Keratinocyte (primary cell): ENCODE data around the gene FANCC. TPM values are rescaled to one million over a fixed set of nuclear protein-coding genes. Genes with fewer than 3 reads are reported as not detected.
"Not testable (repeated sequence)": the region's sequence is repeated elsewhere in the genome, so short reads cannot be mapped to it uniquely, and the experiment has no call there.

Source experiments
- DNase-seq: peaks from one replicate; pipeline ENCODE4 v3.0.0-alpha.2; 2011; ENCODE audit warnings: low read depth, missing footprints, low spot score
- FAIRE-seq: peaks from 2 replicates; lab custom pipeline; 2011; peaks lifted over from hg19 to GRCh38; lab: Jason Lieb, UNC
- H2AFZ ChIP-seq: 2 replicates; pipeline ENCODE4 v1.6.0; 2012; ENCODE audit warnings: low read length, control low read depth, inconsistent platforms; ENCODE audit not compliant: control insufficient read depth
- H3K27ac ChIP-seq: 2 replicates; pipeline ENCODE4 v1.5.1; 2011; ENCODE audit warnings: low read length; ENCODE audit not compliant: control insufficient read depth, insufficient read depth
- H3K27me3 ChIP-seq: 3 replicates; pipeline ENCODE4 v1.6.0; 2011; ENCODE audit warnings: low read length; ENCODE audit not compliant: control insufficient read depth, insufficient read depth; ENCODE audit errors: extremely low read depth
- H3K36me3 ChIP-seq, 2 experiments: 2 replicates in 1 of 2; 3 replicates in 1 of 2; pipeline ENCODE4 v1.5.1; 2011; ENCODE audit warnings: low read length in 2 of 2, mild to moderate bottlenecking in 1 of 2; ENCODE audit not compliant: control insufficient read depth in 2 of 2, insufficient read depth in 2 of 2; ENCODE audit errors: extremely low read depth in 1 of 2
- H3K4me1 ChIP-seq: 3 replicates; pipeline ENCODE4 v1.5.1; 2011; ENCODE audit warnings: low read length; ENCODE audit not compliant: control insufficient read depth, insufficient read depth; ENCODE audit errors: extremely low read depth
- H3K4me2 ChIP-seq: 3 replicates; pipeline ENCODE4 v1.6.0; 2011; ENCODE audit warnings: low read depth, low read length; ENCODE audit not compliant: control insufficient read depth, insufficient read depth; ENCODE audit errors: extremely low read depth
- H3K4me3 ChIP-seq, 3 experiments: fragments of 200-600 bp in 1 of 3; sonication (generic) in 1 of 3; 2 replicates in 2 of 3; 3 replicates in 1 of 3; pipeline ENCODE4 v1.5.1; 2011 to 2016; ENCODE audit warnings: low read length in 3 of 3, mild to moderate bottlenecking in 3 of 3, control low read depth in 2 of 3, inconsistent platforms in 1 of 3, low read depth in 1 of 3, mixed read lengths in 1 of 3, mixed run types in 1 of 3, moderate library complexity in 1 of 3; ENCODE audit not compliant: control insufficient read depth in 2 of 3, insufficient read depth in 2 of 3; ENCODE audit errors: extremely low read depth in 1 of 3
- H3K79me2 ChIP-seq: 2 replicates; pipeline ENCODE4 v1.6.0; 2012; ENCODE audit warnings: low read length; ENCODE audit not compliant: control insufficient read depth, insufficient read depth
- H3K9ac ChIP-seq: 3 replicates; pipeline ENCODE4 v1.6.0; 2011; ENCODE audit warnings: low read length; ENCODE audit not compliant: control insufficient read depth, insufficient read depth; ENCODE audit errors: extremely low read depth
- H3K9me1 ChIP-seq: 3 replicates; pipeline ENCODE4 v1.6.0; 2011; ENCODE audit warnings: low read length; ENCODE audit not compliant: control insufficient read depth, insufficient read depth; ENCODE audit errors: extremely low read depth
- H3K9me3 ChIP-seq: 2 replicates; pipeline ENCODE4 v1.5.1; 2012; ENCODE audit warnings: low read depth, low read length; ENCODE audit not compliant: control insufficient read depth
- H4K20me1 ChIP-seq: 3 replicates; pipeline ENCODE4 v1.6.0; 2011; ENCODE audit warnings: low read length; ENCODE audit not compliant: control insufficient read depth, insufficient read depth; ENCODE audit errors: extremely low read depth
- EZH2 ChIP-seq: IDR thresholded peaks from one replicate; pipeline ENCODE4 v1.6.1; 2012; ENCODE audit warnings: inconsistent platforms, mild to moderate bottlenecking, low read length, moderate library complexity
- dilution Hi-C: fragments of 300-500 bp; cut with MboI; formaldehyde crosslinking; loops from one replicate; pipeline ENCODE4 v1.7.0; 2020; ENCODE audit warnings: low sequenced_read_pairs; ENCODE audit not compliant: extremely low pct_ligation_motif_present
- polyA plus RNA-seq, 5 experiments: library from polyadenylated mRNA; depleted of rRNA in 3 of 5; stranded (reverse) in 3 of 5; stranded (forward) in 1 of 5; unstranded in 1 of 5; fragments of >200 nt; gene quantifications; 1 replicate in 1 of 5; 2 replicates in 3 of 5; 3 replicates in 1 of 5; pipeline versions ENCODE4 v1.2.1 to v1.2.3, GENCODE V29; 2011 to 2012; ENCODE audit warnings: missing spikeins in 2 of 5, low read depth in 1 of 5, low replicate concordance in 1 of 5
- TF ChIP-seq, protein P1 (sequence below), 3 experiments: IDR thresholded peaks in 1 of 3; conservative IDR thresholded peaks in 1 of 3; optimal IDR thresholded peaks in 1 of 3; 2 replicates in 2 of 3; 3 replicates in 1 of 3; pipeline versions ENCODE3 to v1.5.1; 2011; ENCODE audit warnings: low read length in 3 of 3, mild to moderate bottlenecking in 3 of 3, moderate library complexity in 2 of 3, control low read depth in 1 of 3, inconsistent platforms in 1 of 3; ENCODE audit not compliant: insufficient read depth in 2 of 3; ENCODE audit errors: extremely low read depth in 1 of 3

The FANCC gene
- polyA plus RNA-seq, 1 donor (not counting 4 experiments of a cell fraction or from before 2014, with no cell fraction given), result 8.3 TPM

DNA sequence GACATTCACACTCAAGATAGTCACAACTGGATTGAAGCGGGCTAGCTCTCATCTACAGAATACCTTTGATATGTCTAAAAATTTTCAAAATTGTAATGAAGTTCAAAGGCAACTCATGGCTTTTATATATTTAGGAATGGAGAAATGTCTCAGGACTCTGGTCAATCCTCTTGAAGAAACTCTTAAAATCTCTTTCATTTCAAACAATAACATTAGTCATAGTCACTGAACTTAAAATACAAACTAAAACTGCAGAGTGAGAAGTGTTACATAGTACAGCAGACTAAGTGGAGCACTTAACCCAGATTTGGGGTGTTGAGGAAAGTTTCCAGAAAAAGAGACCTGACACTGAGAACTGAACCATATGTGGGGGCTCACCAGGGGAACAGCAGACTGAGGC lies 20.7 kb downstream of the FANCC start:
- no peaks in the 10 kb centered on the region for H3K27me3 ChIP-seq
- TF ChIP-seq, protein P1, sequence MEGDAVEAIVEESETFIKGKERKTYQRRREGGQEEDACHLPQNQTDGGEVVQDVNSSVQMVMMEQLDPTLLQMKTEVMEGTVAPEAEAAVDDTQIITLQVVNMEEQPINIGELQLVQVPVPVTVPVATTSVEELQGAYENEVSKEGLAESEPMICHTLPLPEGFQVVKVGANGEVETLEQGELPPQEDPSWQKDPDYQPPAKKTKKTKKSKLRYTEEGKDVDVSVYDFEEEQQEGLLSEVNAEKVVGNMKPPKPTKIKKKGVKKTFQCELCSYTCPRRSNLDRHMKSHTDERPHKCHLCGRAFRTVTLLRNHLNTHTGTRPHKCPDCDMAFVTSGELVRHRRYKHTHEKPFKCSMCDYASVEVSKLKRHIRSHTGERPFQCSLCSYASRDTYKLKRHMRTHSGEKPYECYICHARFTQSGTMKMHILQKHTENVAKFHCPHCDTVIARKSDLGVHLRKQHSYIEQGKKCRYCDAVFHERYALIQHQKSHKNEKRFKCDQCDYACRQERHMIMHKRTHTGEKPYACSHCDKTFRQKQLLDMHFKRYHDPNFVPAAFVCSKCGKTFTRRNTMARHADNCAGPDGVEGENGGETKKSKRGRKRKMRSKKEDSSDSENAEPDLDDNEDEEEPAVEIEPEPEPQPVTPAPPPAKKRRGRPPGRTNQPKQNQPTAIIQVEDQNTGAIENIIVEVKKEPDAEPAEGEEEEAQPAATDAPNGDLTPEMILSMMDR (optimal IDR thresholded peaks at IDR 0.05 in 1 of 3, IDR thresholded peaks at IDR 0.05 in 1 of 3, conservative IDR thresholded peaks at IDR 0.05 in 1 of 3; ENCODE audit: extremely low read depth in 1 of 3, insufficient read depth in 2 of 3, low read length in 3 of 3), result no peak
- TF ChIP-seq EZH2, result no peak
- FAIRE-seq (peak; percentile 9), DNase-seq (no peak)
- no peaks in the 10 kb centered on the region for H3K9me3 ChIP-seq
- H2AFZ ChIP-seq, result no peak overlapping the region
- no peaks in the 10 kb centered on the region for H4K20me1 ChIP-seq
- H3K79me2 ChIP-seq, result peaks cover 8% of the 10 kb centered on the region
- no peak overlapping the region for H3K4me3 ChIP-seq
- H3K36me3 ChIP-seq, result no peaks in the 10 kb centered on the region
- dilution Hi-C loops, result no loop called here
- no peaks in the 10 kb centered on the region for H3K9me1 ChIP-seq
- H3K4me1 ChIP-seq, result peaks cover 3% of the 10 kb centered on the region
- H3K27ac ChIP-seq, result no peak overlapping the region
- H3K9ac ChIP-seq, result no peak overlapping the region
- H3K4me2 ChIP-seq, result no peak overlapping the region

DNA sequence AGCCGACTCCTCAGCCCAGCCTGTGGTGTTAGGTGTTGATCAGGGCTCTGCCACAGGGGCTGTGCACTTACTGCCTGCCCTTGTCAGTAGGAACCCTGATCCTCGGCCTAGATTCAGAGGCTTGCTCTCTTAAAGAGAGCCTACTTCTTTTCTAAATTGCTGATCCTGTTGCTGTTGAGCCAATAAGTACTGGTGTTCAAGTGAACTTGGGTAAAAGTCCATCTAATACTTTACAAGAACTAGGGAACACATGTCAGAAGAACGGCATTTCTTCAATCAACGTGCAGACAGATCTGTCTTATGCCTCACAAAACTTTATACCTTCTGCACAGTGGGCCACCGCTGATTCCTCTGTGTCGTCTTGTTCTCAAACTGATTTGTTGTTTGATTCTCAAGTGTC lies 24.2 kb downstream of the FANCC start:
- H3K9ac ChIP-seq, H3K27ac ChIP-seq, DNase-seq, H3K4me2 ChIP-seq, H3K79me2 ChIP-seq, H3K27me3 ChIP-seq, H3K9me3 ChIP-seq, H3K9me1 ChIP-seq, H3K4me1 ChIP-seq, H2AFZ ChIP-seq, H3K36me3 ChIP-seq, H4K20me1 ChIP-seq, FAIRE-seq, H3K4me3 ChIP-seq, dilution Hi-C loops: not testable (repeated sequence)

DNA sequence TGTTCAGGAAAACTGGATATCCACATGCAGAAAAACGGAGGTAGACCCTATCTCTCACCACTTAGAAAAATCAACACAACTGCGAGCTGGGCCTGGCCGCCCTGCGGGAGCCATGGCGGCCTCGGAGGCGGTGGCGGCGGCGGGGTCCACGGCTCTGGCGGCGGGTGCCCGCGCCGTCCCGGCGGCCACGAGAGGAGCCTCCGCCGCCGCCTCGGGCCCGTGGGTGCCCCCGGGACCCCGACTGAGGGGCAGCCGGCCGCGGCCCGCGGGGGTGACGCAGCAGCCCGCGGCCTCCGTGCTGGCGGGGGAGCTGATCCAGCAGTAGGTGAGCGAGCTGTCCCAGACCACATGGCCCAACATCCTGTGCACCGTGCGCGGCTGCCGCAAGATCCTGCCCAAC lies 25.3 kb downstream of the FANCC start:
- H3K79me2 ChIP-seq, result peaks cover 7% of the 10 kb centered on the region
- no peak overlapping the region for H3K27ac ChIP-seq
- no peak overlapping the region for H3K9ac ChIP-seq
- H3K9me3 ChIP-seq, result no peaks in the 10 kb centered on the region
- H3K4me2 ChIP-seq, result no peak overlapping the region
- dilution Hi-C loops, result no loop called here
- no peaks in the 10 kb centered on the region for H3K9me1 ChIP-seq
- no peaks in the 10 kb centered on the region for H4K20me1 ChIP-seq
- H3K4me3 ChIP-seq, result no peak overlapping the region
- H3K36me3 ChIP-seq, result no peaks in the 10 kb centered on the region
- H2AFZ ChIP-seq, result no peak overlapping the region
- DNase-seq, result no peak
- no peak for TF ChIP-seq EZH2
- TF ChIP-seq, protein P1 (optimal IDR thresholded peaks at IDR 0.05 in 1 of 3, IDR thresholded peaks at IDR 0.05 in 1 of 3, conservative IDR thresholded peaks at IDR 0.05 in 1 of 3; ENCODE audit: extremely low read depth in 1 of 3, insufficient read depth in 2 of 3, low read length in 3 of 3), result no peak
- H3K27me3 ChIP-seq, result no peaks in the 10 kb centered on the region
- FAIRE-seq, result no peak
- peaks cover 2% of the 10 kb centered on the region for H3K4me1 ChIP-seq
